ENCODE data around the gene MANEA. TPM values are rescaled to one million over a fixed set of nuclear protein-coding genes. Genes with fewer than 3 reads are reported as not detected.
"Not testable (repeated sequence)": the region's sequence is repeated elsewhere in the genome, so short reads cannot be mapped to it uniquely, and the experiment has no call there.

Gene MANEA
- polyA plus RNA-seq, 3 donors: 23.0 to 28.2 (median 23.2) TPM

GRCh38 chr6:95576218-95576997, 927 bp upstream of the MANEA start:
- DNase-seq: peak; percentile 2

- DNase-seq: peak; percentile 22
Observed at GRCh38 chr6:95576998-95577303, 384 bp upstream of the MANEA start.

GRCh38 chr6:95578106-95578410, 723 bp downstream of the MANEA start:
- DNase-seq: no peak

GRCh38 chr6:95581073-95581472, 3.7 kb downstream of the MANEA start:
- DNase-seq: no peak

GRCh38 chr6:95584226-95584625, 6.9 kb downstream of the MANEA start:
- not testable (repeated sequence) for DNase-seq

GRCh38 chr6:95587989-95588388, 10.7 kb downstream of the MANEA start:
- DNase-seq: no peak

- DNase-seq: no peak
Observed at GRCh38 chr6:95589067-95589466, 11.7 kb downstream of the MANEA start.

GRCh38 chr6:95589826-95590570, 12.7 kb downstream of the MANEA start:
- DNase-seq: no peak

- DNase-seq: no peak
Observed at GRCh38 chr6:95593025-95593424, 15.7 kb downstream of the MANEA start.

GRCh38 chr6:95596021-95596420, 18.7 kb downstream of the MANEA start:
- DNase-seq: no peak

GRCh38 chr6:95599706-95600105, 22.4 kb downstream of the MANEA start:
- DNase-seq: no peak

- no peak for DNase-seq
Observed at GRCh38 chr6:95601133-95601532, 23.8 kb downstream of the MANEA start.

GRCh38 chr6:95614094-95614493, 36.8 kb downstream of the MANEA start:
- no peak for DNase-seq

- DNase-seq: peak; percentile 51
Observed at GRCh38 chr6:95629551-95629950, 52.2 kb downstream of the MANEA start.

- peak; percentile 71 for DNase-seq
Observed at GRCh38 chr6:95636552-95637431, 59.5 kb downstream of the MANEA start.

- DNase-seq: no peak
Observed at GRCh38 chr6:95648636-95649035, 71.3 kb downstream of the MANEA start.

- no peak for DNase-seq
Observed at GRCh38 chr6:95649451-95649850, 72.1 kb downstream of the MANEA start.

GRCh38 chr6:95654176-95654575, 76.8 kb downstream of the MANEA start:
- DNase-seq: no peak

GRCh38 chr6:95658886-95659285, 81.6 kb downstream of the MANEA start:
- DNase-seq: peak; percentile 53
